IPS-15b (cell line): Measurements from ENCODE around the gene ERGIC3.

ENCODE experiments used
- H3K27me3 ChIP-seq: one replicate; pipeline ENCODE4 v1.6.1; 2013; ENCODE audit warnings: low read length; ENCODE audit not compliant: control insufficient read depth, insufficient read depth
- H3K36me3 ChIP-seq: one replicate; pipeline ENCODE4 v1.6.1; 2013; ENCODE audit warnings: low read length; ENCODE audit not compliant: control insufficient read depth, insufficient read depth
- H3K4me1 ChIP-seq: one replicate; pipeline ENCODE4 v1.6.1; 2013; ENCODE audit warnings: mild to moderate bottlenecking, low read length; ENCODE audit not compliant: control insufficient read depth, insufficient read depth
- H3K4me3 ChIP-seq: one replicate; pipeline ENCODE4 v1.5.1; 2013; ENCODE audit warnings: low read depth, low read length
- H3K9ac ChIP-seq: one replicate; pipeline ENCODE4 v1.6.1; 2013; ENCODE audit warnings: low read depth, mild to moderate bottlenecking, low read length
- H3K9me3 ChIP-seq: one replicate; pipeline ENCODE4 v1.6.1; 2013; ENCODE audit warnings: mild to moderate bottlenecking, low read length; ENCODE audit not compliant: control insufficient read depth, insufficient read depth

The ERGIC3 gene

GRCh38 chr20:35541783-35542662, at the start of gene ERGIC3:
TSS of gene ERGIC3 (plus strand) at chr20:35542078. CDS start at chr20:35542098, 20 bp downstream.
- no peaks in the 10 kb centered on the region for H3K36me3 ChIP-seq
- H3K4me3 ChIP-seq, result peak within 1 kb of the TSS; percentile 91
- peak within 1 kb of the TSS; percentile 79 for H3K9ac ChIP-seq
- H3K27me3 ChIP-seq, result no peaks in the 10 kb centered on the region
- peaks cover 6% of the 10 kb centered on the region for H3K4me1 ChIP-seq
- H3K9me3 ChIP-seq, result no peaks in the 10 kb centered on the region

GRCh38 chr20:35492352-35492751, 49.5 kb upstream of the ERGIC3 start:
- no peaks in the 10 kb centered on the region for H3K9me3 ChIP-seq
- no peak overlapping the region for H3K4me3 ChIP-seq
- H3K36me3 ChIP-seq, result peaks cover 30% of the 10 kb centered on the region
- H3K4me1 ChIP-seq, result no peaks in the 10 kb centered on the region
- no peak overlapping the region for H3K9ac ChIP-seq
- no peaks in the 10 kb centered on the region for H3K27me3 ChIP-seq

GRCh38 chr20:35496481-35496880, 45.4 kb upstream of the ERGIC3 start:
- Histone ChIP-seq H3K9ac (no peak overlapping the region), H3K9me3 (no peaks in the 10 kb centered on the region), H3K36me3 (peaks cover 24% of the 10 kb centered on the region), H3K27me3 (no peaks in the 10 kb centered on the region), H3K4me3 (no peak overlapping the region), H3K4me1 (no peaks in the 10 kb centered on the region)

GRCh38 chr20:35497320-35497719, 44.6 kb upstream of the ERGIC3 start:
- Histone ChIP-seq H3K9ac (no peak overlapping the region), H3K27me3 (no peaks in the 10 kb centered on the region), H3K4me3 (no peak overlapping the region), H3K4me1 (no peaks in the 10 kb centered on the region), H3K36me3 (peaks cover 31% of the 10 kb centered on the region), H3K9me3 (no peaks in the 10 kb centered on the region)

- no peak overlapping the region for H3K4me3 ChIP-seq
- H3K27me3 ChIP-seq, result no peaks in the 10 kb centered on the region
- peaks cover 36% of the 10 kb centered on the region for H3K36me3 ChIP-seq
- no peaks in the 10 kb centered on the region for H3K4me1 ChIP-seq
- no peak overlapping the region for H3K9ac ChIP-seq
- H3K9me3 ChIP-seq, result no peaks in the 10 kb centered on the region
Measured at GRCh38 chr20:35497780-35498189, 44.1 kb upstream of the ERGIC3 start.

GRCh38 chr20:35499271-35499670, 42.6 kb upstream of the ERGIC3 start:
- Histone ChIP-seq H3K9ac (no peak overlapping the region), H3K27me3 (no peaks in the 10 kb centered on the region), H3K4me1 (no peaks in the 10 kb centered on the region), H3K4me3 (no peak overlapping the region), H3K36me3 (peaks cover 46% of the 10 kb centered on the region), H3K9me3 (no peaks in the 10 kb centered on the region)

- Histone ChIP-seq H3K4me3 (no peak overlapping the region), H3K9ac (no peak overlapping the region), H3K36me3 (peaks cover 37% of the 10 kb centered on the region), H3K9me3 (no peaks in the 10 kb centered on the region), H3K4me1 (no peaks in the 10 kb centered on the region), H3K27me3 (no peaks in the 10 kb centered on the region)
Measured at GRCh38 chr20:35502352-35502751, 39.5 kb upstream of the ERGIC3 start.

GRCh38 chr20:35503281-35503680, 38.6 kb upstream of the ERGIC3 start:
- Histone ChIP-seq H3K4me3 (no peak overlapping the region), H3K9ac (no peak overlapping the region), H3K9me3 (no peaks in the 10 kb centered on the region), H3K36me3 (peaks cover 33% of the 10 kb centered on the region), H3K27me3 (no peaks in the 10 kb centered on the region), H3K4me1 (no peaks in the 10 kb centered on the region)

- H3K9me3 ChIP-seq, result no peaks in the 10 kb centered on the region
- H3K27me3 ChIP-seq, result no peaks in the 10 kb centered on the region
- H3K4me3 ChIP-seq, result no peak overlapping the region
- no peaks in the 10 kb centered on the region for H3K4me1 ChIP-seq
- H3K9ac ChIP-seq, result no peak overlapping the region
- peaks cover 34% of the 10 kb centered on the region for H3K36me3 ChIP-seq
Measured at GRCh38 chr20:35503841-35504561, 37.9 kb upstream of the ERGIC3 start.

- H3K4me1 ChIP-seq, result no peaks in the 10 kb centered on the region
- H3K4me3 ChIP-seq, result no peak overlapping the region
- peaks cover 41% of the 10 kb centered on the region for H3K36me3 ChIP-seq
- no peak overlapping the region for H3K9ac ChIP-seq
- no peaks in the 10 kb centered on the region for H3K9me3 ChIP-seq
- H3K27me3 ChIP-seq, result no peaks in the 10 kb centered on the region
Measured at GRCh38 chr20:35504751-35505150, 37.1 kb upstream of the ERGIC3 start.

GRCh38 chr20:35506179-35506578, 35.7 kb upstream of the ERGIC3 start:
- Histone ChIP-seq H3K36me3 (peaks cover 49% of the 10 kb centered on the region), H3K4me1 (no peaks in the 10 kb centered on the region), H3K9ac (no peak overlapping the region), H3K9me3 (no peaks in the 10 kb centered on the region), H3K4me3 (no peak overlapping the region), H3K27me3 (no peaks in the 10 kb centered on the region)
